ENCODE data around the gene CCT7. TPM values are rescaled to one million over a fixed set of nuclear protein-coding genes. Genes with fewer than 3 reads are reported as not detected.
A peak's percentile ranks its signal among the peaks of the same experiment; 100 is the strongest.

CCT7 gene
- total RNA-seq, 2 experiments from 2014 or later = 362 to 449 TPM

DNA sequence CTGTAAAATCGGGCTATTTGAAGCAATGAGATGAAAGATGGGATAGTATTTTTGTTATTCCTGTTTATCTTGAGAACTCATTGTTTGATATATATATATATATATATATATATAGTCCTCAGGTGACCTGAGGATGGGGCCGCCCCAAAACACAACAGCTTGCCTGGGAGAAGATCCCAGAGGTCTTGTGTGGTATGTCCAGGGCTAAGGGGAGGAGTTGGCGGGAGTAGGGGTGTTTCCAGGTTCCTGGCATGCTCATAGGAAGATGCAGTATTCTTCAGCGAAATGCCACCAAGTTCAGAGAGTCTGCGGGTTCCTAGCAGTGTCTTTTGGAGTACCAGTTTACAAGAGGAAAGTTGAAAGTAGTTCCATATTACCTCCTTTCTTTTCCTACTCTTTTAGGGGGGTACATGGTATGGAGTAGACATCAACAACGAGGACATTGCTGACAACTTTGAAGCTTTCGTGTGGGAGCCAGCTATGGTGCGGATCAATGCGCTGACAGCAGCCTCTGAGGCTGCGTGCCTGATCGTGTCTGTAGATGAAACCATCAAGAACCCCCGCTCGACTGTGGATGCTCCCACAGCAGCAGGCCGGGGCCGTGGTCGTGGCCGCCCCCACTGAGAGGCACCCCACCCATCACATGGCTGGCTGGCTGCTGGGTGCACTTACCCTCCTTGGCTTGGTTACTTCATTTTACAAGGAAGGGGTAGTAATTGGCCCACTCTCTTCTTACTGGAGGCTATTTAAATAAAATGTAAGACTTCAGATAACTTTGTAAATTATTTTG lies 18.3 kb downstream of the CCT7 start:
- CTCF ChIA-PET = interaction anchor here (1.6 kb wide), 1 partner anchor 40 kb away, joined by 4 read pairs; no protein-coding TSS in a partner anchor
- no peaks in the 10 kb centered on the region for H3K27me3 Mint-ChIP-seq

DNA sequence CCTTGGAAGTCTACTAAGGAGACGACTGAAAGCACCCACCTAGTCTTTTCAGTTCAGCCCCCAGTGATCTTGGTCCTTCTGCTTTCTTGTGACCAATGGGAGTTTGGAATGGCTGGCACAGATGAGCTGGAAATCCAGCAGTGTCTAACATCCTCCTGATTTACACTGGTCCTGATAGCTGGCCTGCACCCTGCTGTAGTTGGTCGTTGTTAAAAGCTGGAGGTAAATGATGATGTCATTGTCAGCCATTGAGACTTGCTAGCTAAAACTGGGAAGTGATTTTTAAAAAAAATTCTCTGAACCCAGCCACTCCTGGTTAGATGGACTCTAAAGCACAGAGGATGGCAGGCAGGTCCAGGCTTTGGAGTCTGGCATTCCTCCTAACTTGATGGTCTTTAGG lies 19.3 kb downstream of the CCT7 start:
- no peak overlapping the region for H3K4me3 Mint-ChIP-seq
- peaks cover 3% of the 10 kb centered on the region for H3K4me1 Mint-ChIP-seq
- DNase-seq = no peak
- CTCF ChIA-PET = interaction anchor here (1.4 to 1.6 kb wide), 2 partner anchors 37 to 41 kb away, joined by 4 read pairs; no protein-coding TSS in a partner anchor
- H3K9me3 Mint-ChIP-seq (ENCODE audit: low read depth) = no peaks in the 10 kb centered on the region
- H3K27me3 Mint-ChIP-seq = no peaks in the 10 kb centered on the region
- peaks cover 35% of the 10 kb centered on the region for H3K36me3 Mint-ChIP-seq
- ATAC-seq = no peak
- no peak overlapping the region for H3K27ac Mint-ChIP-seq

More for the DNA sequence above, 18.3 kb downstream of the CCT7 start:
- H3K27ac Mint-ChIP-seq = no peak overlapping the region
- no peaks in the 10 kb centered on the region for H3K4me1 Mint-ChIP-seq
- no peaks in the 10 kb centered on the region for H3K9me3 Mint-ChIP-seq (ENCODE audit: low read depth)
- peaks cover 41% of the 10 kb centered on the region for H3K36me3 Mint-ChIP-seq
- no peak overlapping the region for H3K4me3 Mint-ChIP-seq
- ATAC-seq = no peak
- DNase-seq = no peak

- Mint-ChIP-seq H3K27ac (no peak overlapping the region), H3K4me3 (no peak overlapping the region), H3K4me1 (peaks cover 3% of the 10 kb centered on the region), H3K36me3 (peaks cover 31% of the 10 kb centered on the region), H3K27me3 (no peaks in the 10 kb centered on the region), H3K9me3 (ENCODE audit: low read depth) (no peaks in the 10 kb centered on the region)
- ATAC-seq (no peak), DNase-seq (no peak)
- CTCF ChIA-PET = interaction anchor here (1.1 to 1.4 kb wide), 2 partner anchors 36 to 41 kb away, joined by 3 to 4 read pairs; no protein-coding TSS in a partner anchor
Observed at GRCh38 chr2:73253901-73254300, 19.8 kb downstream of the CCT7 start.

- no peaks in the 10 kb centered on the region for H3K9me3 Mint-ChIP-seq (ENCODE audit: low read depth)
- CTCF ChIA-PET = interaction anchor here (1.1 to 1.4 kb wide), 2 partner anchors 36 to 41 kb away, joined by 3 to 4 read pairs; no protein-coding TSS in a partner anchor
- peaks cover 4% of the 10 kb centered on the region for H3K4me1 Mint-ChIP-seq
- no peak overlapping the region for H3K27ac Mint-ChIP-seq
- H3K4me3 Mint-ChIP-seq = no peak overlapping the region
- H3K27me3 Mint-ChIP-seq = no peaks in the 10 kb centered on the region
- peak; percentile 24 for ATAC-seq
- peaks cover 29% of the 10 kb centered on the region for H3K36me3 Mint-ChIP-seq
- DNase-seq = no peak
Observed at GRCh38 chr2:73254343-73255006, 20.4 kb downstream of the CCT7 start.

DNA sequence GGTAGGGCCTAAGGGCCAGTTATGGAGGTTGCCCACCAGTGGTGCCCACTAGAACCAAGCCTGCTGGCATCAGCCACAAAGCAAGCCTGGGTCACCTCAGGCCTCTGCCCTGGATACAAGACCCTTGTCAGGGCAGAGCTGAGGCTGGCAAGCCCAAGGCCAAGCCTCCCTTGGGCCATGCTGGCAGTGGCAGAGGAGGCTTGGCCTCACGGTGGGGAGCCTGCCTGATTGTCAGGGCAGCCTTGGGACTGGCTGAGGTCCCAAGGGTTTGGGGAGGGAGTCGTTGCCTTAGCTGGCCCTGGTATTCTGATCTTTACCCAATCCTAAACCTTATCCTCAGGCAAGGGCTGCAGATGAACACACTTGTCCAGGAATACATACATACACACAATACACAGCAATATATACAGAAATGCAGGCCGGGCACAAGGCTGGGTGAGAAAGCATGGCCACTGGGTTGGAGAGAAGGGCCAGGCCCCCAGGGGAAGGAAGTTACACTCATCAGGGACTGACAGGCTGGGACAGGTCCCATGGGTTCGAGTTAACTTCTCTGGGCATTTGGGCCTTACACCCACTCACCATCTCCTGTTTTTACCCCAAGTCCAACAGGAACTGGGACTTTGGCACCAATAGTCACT lies 21.0 kb downstream of the CCT7 start:
- Mint-ChIP-seq H3K36me3 (peaks cover 24% of the 10 kb centered on the region), H3K4me1 (peaks cover 4% of the 10 kb centered on the region), H3K27me3 (no peaks in the 10 kb centered on the region), H3K27ac (no peak overlapping the region), H3K4me3 (no peak overlapping the region), H3K9me3 (ENCODE audit: low read depth) (no peaks in the 10 kb centered on the region)
- DNase-seq = no peak
- CTCF ChIA-PET = interaction anchor here (1.1 kb wide), 1 partner anchor 42 kb away, joined by 3 read pairs; no protein-coding TSS in a partner anchor
- ATAC-seq = no peak

GRCh38 chr2:73255907-73256617 lies 22.0 kb downstream of the CCT7 start:
- no peaks in the 10 kb centered on the region for H3K27me3 Mint-ChIP-seq
- peaks cover 16% of the 10 kb centered on the region for H3K36me3 Mint-ChIP-seq
- DNase-seq = no peak
- peaks cover 4% of the 10 kb centered on the region for H3K4me1 Mint-ChIP-seq
- H3K9me3 Mint-ChIP-seq (ENCODE audit: low read depth) = no peaks in the 10 kb centered on the region
- no peak overlapping the region for H3K4me3 Mint-ChIP-seq
- H3K27ac Mint-ChIP-seq = peak overlapping the region; percentile 35
- CTCF ChIA-PET = interaction anchor here (2.3 kb wide), 1 partner anchor 79 kb away, joined by 6 read pairs; no protein-coding TSS in a partner anchor
- ATAC-seq = no peak

DNA sequence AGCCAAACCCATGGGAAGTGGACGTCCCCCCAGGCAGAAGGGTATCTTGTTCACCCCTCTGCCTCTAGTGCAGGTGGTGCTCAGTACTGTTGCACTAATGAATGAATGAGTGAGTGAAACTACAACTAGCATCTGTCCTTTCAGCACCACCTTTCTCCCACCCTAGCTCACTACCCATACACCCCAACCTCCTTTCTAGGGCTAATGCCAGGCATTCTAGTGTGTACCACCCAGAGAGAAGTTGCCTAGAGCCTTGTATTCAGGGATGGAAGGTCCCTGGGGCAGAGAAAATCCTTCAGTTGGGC lies 22.5 kb downstream of the CCT7 start:
- peaks cover 4% of the 10 kb centered on the region for H3K4me1 Mint-ChIP-seq
- DNase-seq = no peak
- ATAC-seq = no peak
- H3K9me3 Mint-ChIP-seq (ENCODE audit: low read depth) = no peaks in the 10 kb centered on the region
- no peaks in the 10 kb centered on the region for H3K27me3 Mint-ChIP-seq
- CTCF ChIA-PET = interaction anchor here (2.3 kb wide), 1 partner anchor 79 kb away, joined by 6 read pairs; no protein-coding TSS in a partner anchor
- H3K36me3 Mint-ChIP-seq = peaks cover 12% of the 10 kb centered on the region
- H3K27ac Mint-ChIP-seq = no peak overlapping the region
- H3K4me3 Mint-ChIP-seq = no peak overlapping the region

GRCh38 chr2:73257021-73257420 lies 22.9 kb downstream of the CCT7 start:
- H3K9me3 Mint-ChIP-seq (ENCODE audit: low read depth) = no peaks in the 10 kb centered on the region
- no peak overlapping the region for H3K4me3 Mint-ChIP-seq
- no peaks in the 10 kb centered on the region for H3K27me3 Mint-ChIP-seq
- H3K27ac Mint-ChIP-seq = no peak overlapping the region
- CTCF ChIA-PET = interaction anchor here (1.2 to 2.3 kb wide), 3 partner anchors 9 to 80 kb away, joined by 3 to 6 read pairs (median 4); no protein-coding TSS in a partner anchor
- H3K4me1 Mint-ChIP-seq = peaks cover 4% of the 10 kb centered on the region
- H3K36me3 Mint-ChIP-seq = peaks cover 12% of the 10 kb centered on the region
- DNase-seq (no peak), ATAC-seq (no peak)

GRCh38 chr2:73257425-73258125 lies 23.5 kb downstream of the CCT7 start:
- DNase-seq = no peak
- Mint-ChIP-seq H3K27me3 (no peaks in the 10 kb centered on the region), H3K4me3 (no peak overlapping the region), H3K4me1 (peaks cover 4% of the 10 kb centered on the region), H3K36me3 (peaks cover 9% of the 10 kb centered on the region), H3K27ac (no peak overlapping the region), H3K9me3 (ENCODE audit: low read depth) (no peaks in the 10 kb centered on the region)
- CTCF ChIA-PET = interaction anchor here (1.2 to 2.3 kb wide), 3 partner anchors 9 to 80 kb away, joined by 3 to 6 read pairs (median 4); no protein-coding TSS in a partner anchor
- no peak for ATAC-seq

- Mint-ChIP-seq H3K4me1 (peaks cover 4% of the 10 kb centered on the region), H3K4me3 (no peak overlapping the region), H3K9me3 (ENCODE audit: low read depth) (no peaks in the 10 kb centered on the region), H3K36me3 (peaks cover 1% of the 10 kb centered on the region), H3K27ac (no peak overlapping the region), H3K27me3 (no peaks in the 10 kb centered on the region)
- DNase-seq (no peak), ATAC-seq (no peak)
- CTCF ChIA-PET = interaction anchor here (1.2 to 1.3 kb wide), 2 partner anchors 8 to 10 kb away, joined by 3 to 4 read pairs; no protein-coding TSS in a partner anchor
Observed at GRCh38 chr2:73258186-73258912, 24.2 kb downstream of the CCT7 start.

- H3K36me3 Mint-ChIP-seq = no peaks in the 10 kb centered on the region
- no peak overlapping the region for H3K4me3 Mint-ChIP-seq
- no peaks in the 10 kb centered on the region for H3K9me3 Mint-ChIP-seq (ENCODE audit: low read depth)
- no peak overlapping the region for H3K27ac Mint-ChIP-seq
- CTCF ChIA-PET = no interaction called here
- peaks cover 4% of the 10 kb centered on the region for H3K4me1 Mint-ChIP-seq
- no peaks in the 10 kb centered on the region for H3K27me3 Mint-ChIP-seq
- ATAC-seq (no peak), DNase-seq (no peak)
Observed at GRCh38 chr2:73258913-73259215, 24.8 kb downstream of the CCT7 start.

- ATAC-seq (no peak), DNase-seq (no peak)
- Mint-ChIP-seq H3K4me1 (peaks cover 4% of the 10 kb centered on the region), H3K36me3 (peaks cover 2% of the 10 kb centered on the region), H3K27ac (no peak overlapping the region), H3K4me3 (no peak overlapping the region), H3K9me3 (ENCODE audit: low read depth) (no peaks in the 10 kb centered on the region), H3K27me3 (no peaks in the 10 kb centered on the region)
- CTCF ChIA-PET = interaction anchor here (1.0 kb wide), 1 partner anchor 46 kb away, joined by 3 read pairs; no protein-coding TSS in a partner anchor
Observed at GRCh38 chr2:73259276-73259675, 25.2 kb downstream of the CCT7 start.

Data from activated CD8-positive, alpha-beta memory T cell treated with anti-CD3 and anti-CD28 coated beads, Interleukin-2, amount 10 ng/mL, durations not matched to agents 7 days and 5 days (primary cell).